A673 (cell line): ENCODE data around the gene PPP1R26.

Source experiments
- EZH2 ChIP-seq: fragments of 200-600 bp; sonication (generic); IDR thresholded peaks from 2 replicates; pipeline ENCODE4 v1.6.1; 2017; ENCODE audit warnings: borderline replicate concordance, low read depth, mild to moderate bottlenecking, mixed read lengths, antibody characterized with exemption, low read length; ENCODE audit not compliant: poor library complexity, severe bottlenecking
- TF ChIP-seq, protein P1 (sequence below): fragments of 300-800, 200-600 bp; sonication (generic); conservative IDR thresholded peaks from 2 replicates; pipeline ENCODE4 v1.5.1; 2017; ENCODE audit warnings: low read depth, mild to moderate bottlenecking, antibody characterized with exemption, low read length, moderate library complexity, mixed read lengths

DNA sequence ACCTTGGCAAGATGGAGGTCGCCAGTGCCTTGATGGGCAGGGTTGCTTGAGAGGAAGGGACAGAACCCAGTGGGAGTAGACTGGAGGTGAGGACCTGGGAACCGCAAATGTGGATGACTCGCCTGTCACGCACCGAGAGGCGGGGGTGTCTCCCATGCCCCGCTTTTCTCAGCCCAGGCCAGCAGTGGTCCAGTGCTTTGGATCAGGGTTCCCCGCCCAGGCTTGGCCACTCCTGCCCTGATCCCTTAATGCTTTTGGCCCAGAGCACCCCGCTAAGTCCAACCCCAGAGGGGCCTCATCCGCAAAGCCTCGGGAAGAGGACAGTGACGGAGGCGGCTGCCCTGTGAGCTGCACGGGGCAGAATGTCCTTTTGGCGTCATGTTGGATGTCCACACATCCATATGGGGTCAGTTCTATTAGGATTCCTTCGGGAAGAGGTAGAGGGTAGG, 23.3 kb downstream of the PPP1R26 start:
- TF ChIP-seq, protein P1, sequence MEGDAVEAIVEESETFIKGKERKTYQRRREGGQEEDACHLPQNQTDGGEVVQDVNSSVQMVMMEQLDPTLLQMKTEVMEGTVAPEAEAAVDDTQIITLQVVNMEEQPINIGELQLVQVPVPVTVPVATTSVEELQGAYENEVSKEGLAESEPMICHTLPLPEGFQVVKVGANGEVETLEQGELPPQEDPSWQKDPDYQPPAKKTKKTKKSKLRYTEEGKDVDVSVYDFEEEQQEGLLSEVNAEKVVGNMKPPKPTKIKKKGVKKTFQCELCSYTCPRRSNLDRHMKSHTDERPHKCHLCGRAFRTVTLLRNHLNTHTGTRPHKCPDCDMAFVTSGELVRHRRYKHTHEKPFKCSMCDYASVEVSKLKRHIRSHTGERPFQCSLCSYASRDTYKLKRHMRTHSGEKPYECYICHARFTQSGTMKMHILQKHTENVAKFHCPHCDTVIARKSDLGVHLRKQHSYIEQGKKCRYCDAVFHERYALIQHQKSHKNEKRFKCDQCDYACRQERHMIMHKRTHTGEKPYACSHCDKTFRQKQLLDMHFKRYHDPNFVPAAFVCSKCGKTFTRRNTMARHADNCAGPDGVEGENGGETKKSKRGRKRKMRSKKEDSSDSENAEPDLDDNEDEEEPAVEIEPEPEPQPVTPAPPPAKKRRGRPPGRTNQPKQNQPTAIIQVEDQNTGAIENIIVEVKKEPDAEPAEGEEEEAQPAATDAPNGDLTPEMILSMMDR: no peak
- no peak for TF ChIP-seq EZH2
